Activated CD4-positive, alpha-beta T cell treated with anti-CD3 and anti-CD28 coated beads for 48 hours (primary cell): ENCODE results near the gene CYP2C18.
"Not testable (repeated sequence)": the region's sequence is repeated elsewhere in the genome, so short reads cannot be mapped to it uniquely, and the experiment has no call there.

Experiments used
- DNase-seq: peaks from one replicate; pipeline ENCODE4 v3.0.0-alpha.2; 2020

CYP2C18 gene

GRCh38 chr10:94747838-94748237, 64.3 kb downstream of the CYP2C18 start:
- DNase-seq: no peak

GRCh38 chr10:94757916-94758315, 74.4 kb downstream of the CYP2C18 start:
- DNase-seq: no peak

GRCh38 chr10:94760586-94761178, 77.2 kb downstream of the CYP2C18 start:
- DNase-seq: no peak

- no peak for DNase-seq
Observed at GRCh38 chr10:94762393-94762792, 78.9 kb downstream of the CYP2C18 start, which contains the start of gene CYP2C19. Gene CYP2C19, plus strand, starts transcription at chr10:94762681. Its CDS starts 25 bp downstream, at chr10:94762706.

GRCh38 chr10:94775425-94775824, 91.9 kb downstream of the CYP2C18 start:
- DNase-seq: not testable (repeated sequence)

- no peak for DNase-seq
Observed at GRCh38 chr10:94777886-94778458, 94.4 kb downstream of the CYP2C18 start.

- no peak for DNase-seq
Observed at GRCh38 chr10:94780844-94781243, 97.3 kb downstream of the CYP2C18 start.

GRCh38 chr10:94784256-94784655, 100.7 kb downstream of the CYP2C18 start:
- no peak for DNase-seq

- no peak for DNase-seq
Observed at GRCh38 chr10:94785211-94785610, 101.7 kb downstream of the CYP2C18 start.
